ENCODE results near the gene AGTPBP1. TPM values are rescaled to one million over a fixed set of nuclear protein-coding genes. Genes with fewer than 3 reads are reported as not detected.
"Not testable (repeated sequence)": the region's sequence is repeated elsewhere in the genome, so short reads cannot be mapped to it uniquely, and the experiment has no call there.

AGTPBP1 gene
- total RNA-seq (2014; rRNA removed; shearing (Covaris generic); ENCODE audit: low replicate concordance): 25.7 and 42.9 TPM in 2 replicates

- H4K20me1 ChIP-seq (ENCODE audit: insufficient read depth, low read depth, low read length): peaks cover 16% of the 10 kb centered on the region
- no peaks in the 10 kb centered on the region for H3K9me3 ChIP-seq (ENCODE audit: low read length)
- H3K36me3 ChIP-seq (ENCODE audit: insufficient read depth, low read length): no peaks in the 10 kb centered on the region
- peak within 1 kb of the TSS; percentile 92 for H2AFZ ChIP-seq (ENCODE audit: low read length)
- H3K4me3 ChIP-seq (ENCODE audit: low read length): peak within 1 kb of the TSS; percentile 88
- peaks cover 24% of the 10 kb centered on the region for H3K4me1 ChIP-seq (ENCODE audit: low read length)
- peaks cover 44% of the 10 kb centered on the region for H3K79me2 ChIP-seq (ENCODE audit: low read length)
- no peaks in the 10 kb centered on the region for H3K27me3 ChIP-seq (ENCODE audit: low read length)
- peak within 1 kb of the TSS; percentile 54; the same call in 1 of the 2 replicates for H3K27ac ChIP-seq (ENCODE audit: low read length)
- peak within 1 kb of the TSS; percentile 85 for H3K9ac ChIP-seq (ENCODE audit: low read length)
- no peaks in the 10 kb centered on the region for H3K9me2 ChIP-seq (replicated peaks; ENCODE audit: insufficient read depth, low read length)
- H3K4me2 ChIP-seq (ENCODE audit: low read depth, low read length, poor library complexity, severe bottlenecking): peak within 1 kb of the TSS; percentile 98
- peak; percentile 98 for DNase-seq
Observed at GRCh38 chr9:85741875-85742596, at the start of gene AGTPBP1. Gene AGTPBP1, minus strand, starts transcription at chr9:85741954. Its CDS starts 29,421 bp downstream, at chr9:85712533.

- not testable (repeated sequence) for H3K79me2 ChIP-seq (ENCODE audit: low read length); H3K9me2 ChIP-seq (replicated peaks; ENCODE audit: insufficient read depth, low read length); H4K20me1 ChIP-seq (ENCODE audit: insufficient read depth, low read depth, low read length); H2AFZ ChIP-seq (ENCODE audit: low read length); H3K27me3 ChIP-seq (ENCODE audit: low read length); H3K27ac ChIP-seq (ENCODE audit: low read length); H3K4me2 ChIP-seq (ENCODE audit: low read depth, low read length, poor library complexity, severe bottlenecking); H3K4me1 ChIP-seq (ENCODE audit: low read length); H3K9me3 ChIP-seq (ENCODE audit: low read length); H3K4me3 ChIP-seq (ENCODE audit: low read length); DNase-seq; H3K36me3 ChIP-seq (ENCODE audit: insufficient read depth, low read length); H3K9ac ChIP-seq (ENCODE audit: low read length)
Observed at GRCh38 chr9:85786116-85786515, 44.4 kb upstream of the AGTPBP1 start.

- peak; percentile 63 for DNase-seq
- H3K79me2 ChIP-seq (ENCODE audit: low read length); H3K9me3 ChIP-seq (ENCODE audit: low read length); H3K9me2 ChIP-seq (replicated peaks; ENCODE audit: insufficient read depth, low read length); H3K27ac ChIP-seq (ENCODE audit: low read length); H3K9ac ChIP-seq (ENCODE audit: low read length); H4K20me1 ChIP-seq (ENCODE audit: insufficient read depth, low read depth, low read length); H3K4me1 ChIP-seq (ENCODE audit: low read length); H3K36me3 ChIP-seq (ENCODE audit: insufficient read depth, low read length); H3K4me3 ChIP-seq (ENCODE audit: low read length); H2AFZ ChIP-seq (ENCODE audit: low read length); H3K27me3 ChIP-seq (ENCODE audit: low read length): not testable (repeated sequence)
- peak overlapping the region; percentile 40 for H3K4me2 ChIP-seq (ENCODE audit: low read depth, low read length, poor library complexity, severe bottlenecking)
Observed at GRCh38 chr9:85773844-85774243, 32.1 kb upstream of the AGTPBP1 start.

GRCh38 chr9:85761802-85762201 lies 20.0 kb upstream of the AGTPBP1 start:
- H4K20me1 ChIP-seq (ENCODE audit: insufficient read depth, low read depth, low read length); H3K4me1 ChIP-seq (ENCODE audit: low read length); H3K27me3 ChIP-seq (ENCODE audit: low read length); H2AFZ ChIP-seq (ENCODE audit: low read length); H3K9ac ChIP-seq (ENCODE audit: low read length); H3K27ac ChIP-seq (ENCODE audit: low read length); H3K4me2 ChIP-seq (ENCODE audit: low read depth, low read length, poor library complexity, severe bottlenecking); H3K9me3 ChIP-seq (ENCODE audit: low read length); H3K4me3 ChIP-seq (ENCODE audit: low read length); DNase-seq; H3K36me3 ChIP-seq (ENCODE audit: insufficient read depth, low read length); H3K9me2 ChIP-seq (replicated peaks; ENCODE audit: insufficient read depth, low read length); H3K79me2 ChIP-seq (ENCODE audit: low read length): not testable (repeated sequence)

GRCh38 chr9:85757716-85758115 lies 16.0 kb upstream of the AGTPBP1 start:
- H3K4me1 ChIP-seq (ENCODE audit: low read length); H3K4me3 ChIP-seq (ENCODE audit: low read length); H3K36me3 ChIP-seq (ENCODE audit: insufficient read depth, low read length); H3K9ac ChIP-seq (ENCODE audit: low read length); H3K79me2 ChIP-seq (ENCODE audit: low read length); H3K27ac ChIP-seq (ENCODE audit: low read length); H3K4me2 ChIP-seq (ENCODE audit: low read depth, low read length, poor library complexity, severe bottlenecking); H3K9me2 ChIP-seq (replicated peaks; ENCODE audit: insufficient read depth, low read length); H2AFZ ChIP-seq (ENCODE audit: low read length); H3K9me3 ChIP-seq (ENCODE audit: low read length); H3K27me3 ChIP-seq (ENCODE audit: low read length); H4K20me1 ChIP-seq (ENCODE audit: insufficient read depth, low read depth, low read length); DNase-seq: not testable (repeated sequence)

GRCh38 chr9:85756216-85756615 lies 14.5 kb upstream of the AGTPBP1 start:
- H3K4me2 ChIP-seq (ENCODE audit: low read depth, low read length, poor library complexity, severe bottlenecking); H3K9me3 ChIP-seq (ENCODE audit: low read length); H3K4me1 ChIP-seq (ENCODE audit: low read length); H3K27ac ChIP-seq (ENCODE audit: low read length); H3K9me2 ChIP-seq (replicated peaks; ENCODE audit: insufficient read depth, low read length); H4K20me1 ChIP-seq (ENCODE audit: insufficient read depth, low read depth, low read length); H3K27me3 ChIP-seq (ENCODE audit: low read length); H3K36me3 ChIP-seq (ENCODE audit: insufficient read depth, low read length); H3K9ac ChIP-seq (ENCODE audit: low read length); H3K4me3 ChIP-seq (ENCODE audit: low read length); H3K79me2 ChIP-seq (ENCODE audit: low read length); H2AFZ ChIP-seq (ENCODE audit: low read length); DNase-seq: not testable (repeated sequence)

- Histone ChIP-seq H3K36me3 (ENCODE audit: insufficient read depth, low read length) (no peaks in the 10 kb centered on the region), H3K27ac (ENCODE audit: low read length) (no peak overlapping the region), H3K4me2 (ENCODE audit: low read depth, low read length, poor library complexity, severe bottlenecking) (no peak overlapping the region), H4K20me1 (ENCODE audit: insufficient read depth, low read depth, low read length) (no peaks in the 10 kb centered on the region), H3K9me2 (replicated peaks; ENCODE audit: insufficient read depth, low read length) (no peaks in the 10 kb centered on the region), H3K9ac (ENCODE audit: low read length) (no peak overlapping the region), H3K27me3 (ENCODE audit: low read length) (no peaks in the 10 kb centered on the region), H2AFZ (ENCODE audit: low read length) (no peak overlapping the region), H3K9me3 (ENCODE audit: low read length) (no peaks in the 10 kb centered on the region), H3K79me2 (ENCODE audit: low read length) (peaks cover 2% of the 10 kb centered on the region; the same call in 1 of the 2 replicates), H3K4me3 (ENCODE audit: low read length) (no peak overlapping the region), H3K4me1 (ENCODE audit: low read length) (peaks cover 13% of the 10 kb centered on the region)
- DNase-seq: no peak
Observed at GRCh38 chr9:85746309-85746708, 4.6 kb upstream of the AGTPBP1 start.

GRCh38 chr9:85745203-85745602 lies 3.4 kb upstream of the AGTPBP1 start:
- H4K20me1 ChIP-seq (ENCODE audit: insufficient read depth, low read depth, low read length): peaks cover 7% of the 10 kb centered on the region
- H3K9me3 ChIP-seq (ENCODE audit: low read length): no peaks in the 10 kb centered on the region
- no peak overlapping the region for H3K27ac ChIP-seq (ENCODE audit: low read length)
- peaks cover 21% of the 10 kb centered on the region for H3K4me1 ChIP-seq (ENCODE audit: low read length)
- no peak overlapping the region for H3K9ac ChIP-seq (ENCODE audit: low read length)
- H3K9me2 ChIP-seq (replicated peaks; ENCODE audit: insufficient read depth, low read length): no peaks in the 10 kb centered on the region
- H3K36me3 ChIP-seq (ENCODE audit: insufficient read depth, low read length): no peaks in the 10 kb centered on the region
- no peak overlapping the region for H3K4me3 ChIP-seq (ENCODE audit: low read length)
- H2AFZ ChIP-seq (ENCODE audit: low read length): no peak overlapping the region
- H3K79me2 ChIP-seq (ENCODE audit: low read length): peaks cover 13% of the 10 kb centered on the region
- DNase-seq: no peak
- no peaks in the 10 kb centered on the region for H3K27me3 ChIP-seq (ENCODE audit: low read length)
- no peak overlapping the region for H3K4me2 ChIP-seq (ENCODE audit: low read depth, low read length, poor library complexity, severe bottlenecking)
